CD4-positive, alpha-beta memory T cell (primary cell): Measurements from ENCODE around the gene CAPN10. TPM values are rescaled to one million over a fixed set of nuclear protein-coding genes. Genes with fewer than 3 reads are reported as not detected.

Experiments used
- CTCF ChIA-PET: fragments of 350-600 bp; sonication (Branson Sonifier 250); formaldehyde crosslinking; loops from one replicate; lab custom pipeline; 2021; ENCODE audit warnings: inconsistent platforms; ENCODE audit not compliant: partially characterized antibody; lab: Charles Lee
- POLR2A ChIA-PET: fragments of 350-600 bp; sonication (Branson Sonifier 250); formaldehyde crosslinking; loops from one replicate; lab custom pipeline; 2021; ENCODE audit not compliant: partially characterized antibody; lab: Charles Lee
- DNase-seq, 5 donors: peaks; one replicate each; pipeline versions ENCODE4 v3.0.0 to v3.0.0-alpha.2; 2020 to 2022; ENCODE audit warnings: mixed read lengths in 1 of 5
- H3K27ac ChIP-seq: one replicate; pipeline ENCODE4 v1.7.0; 2013; ENCODE audit warnings: low read depth, low read length
- H3K27me3 ChIP-seq: 2 replicates; pipeline ENCODE4 v1.7.0; 2013; ENCODE audit warnings: mild to moderate bottlenecking, low read length, moderate library complexity; ENCODE audit not compliant: insufficient read depth
- H3K36me3 ChIP-seq: 2 replicates; pipeline ENCODE4 v1.7.0; 2013; ENCODE audit warnings: mild to moderate bottlenecking, low read length, moderate library complexity; ENCODE audit not compliant: insufficient read depth
- H3K4me1 ChIP-seq: 2 replicates; pipeline ENCODE4 v1.7.0; 2013; ENCODE audit warnings: mild to moderate bottlenecking, low read length, moderate library complexity; ENCODE audit not compliant: insufficient read depth
- H3K4me3 ChIP-seq, 2 donors: one replicate each; pipeline ENCODE4 v1.7.0; 2013; ENCODE audit warnings: low read length in 2 of 2, mild to moderate bottlenecking in 1 of 2
- H3K9me3 ChIP-seq, 2 donors: one replicate each; pipeline ENCODE4 v1.7.0; 2013; ENCODE audit warnings: low read length in 2 of 2, control low read depth in 1 of 2; ENCODE audit not compliant: control insufficient read depth in 1 of 2
- H3K27ac Mint-ChIP-seq, 7 donors: one replicate each; pipeline ENCODE4 v1.8.0; 2020 to 2021; ENCODE audit warnings: mixed read lengths in 7 of 7, mild to moderate bottlenecking in 6 of 7, inconsistent platforms in 3 of 7, moderate library complexity in 3 of 7
- H3K27me3 Mint-ChIP-seq, 2 donors: one replicate each; pipeline ENCODE4 v1.8.0; 2020 to 2021; ENCODE audit warnings: mixed read lengths in 2 of 2
- H3K36me3 Mint-ChIP-seq, 2 donors: one replicate each; pipeline ENCODE4 v1.8.0; 2020 to 2021; ENCODE audit warnings: mixed read lengths in 2 of 2, inconsistent platforms in 1 of 2, mild to moderate bottlenecking in 1 of 2
- H3K4me1 Mint-ChIP-seq, 4 donors: one replicate each; pipeline ENCODE4 v1.8.0; 2020 to 2021; ENCODE audit warnings: mixed read lengths in 4 of 4, mild to moderate bottlenecking in 1 of 4
- H3K4me3 Mint-ChIP-seq, 8 donors: one replicate each; pipeline ENCODE4 v1.8.0; 2020 to 2021; ENCODE audit warnings: mixed read lengths in 8 of 8, mild to moderate bottlenecking in 7 of 8, moderate library complexity in 6 of 8, inconsistent platforms in 3 of 8
- H3K9me3 Mint-ChIP-seq, 8 donors: one replicate each; pipeline ENCODE4 v1.8.0; 2020 to 2021; ENCODE audit warnings: mixed read lengths in 8 of 8, mild to moderate bottlenecking in 5 of 8, inconsistent platforms in 3 of 8, moderate library complexity in 1 of 8
- intact Hi-C: fragments of 100-400 bp; cut with micrococcal nuclease; formaldehyde crosslinking; loops from one replicate; pipeline ENCODE4 v1.15.1; 2023
- polyA plus RNA-seq, 2 donors: library from polyadenylated mRNA; unstranded; fragments of 300-500 nt; fragmentation: Illumina TruSeq; gene quantifications; one replicate each; pipeline ENCODE4 v1.2.3, GENCODE V29; 2021
- total RNA-seq, 2 experiments: library from RNA; stranded (reverse); gene quantifications; one replicate each; pipeline ENCODE4 v1.2.3, GENCODE V29; 2021

Gene CAPN10
- total and polyA plus RNA-seq, 4 experiments from 2014 or later = 9.9 to 83.0 (median 49.7) TPM

DNA sequence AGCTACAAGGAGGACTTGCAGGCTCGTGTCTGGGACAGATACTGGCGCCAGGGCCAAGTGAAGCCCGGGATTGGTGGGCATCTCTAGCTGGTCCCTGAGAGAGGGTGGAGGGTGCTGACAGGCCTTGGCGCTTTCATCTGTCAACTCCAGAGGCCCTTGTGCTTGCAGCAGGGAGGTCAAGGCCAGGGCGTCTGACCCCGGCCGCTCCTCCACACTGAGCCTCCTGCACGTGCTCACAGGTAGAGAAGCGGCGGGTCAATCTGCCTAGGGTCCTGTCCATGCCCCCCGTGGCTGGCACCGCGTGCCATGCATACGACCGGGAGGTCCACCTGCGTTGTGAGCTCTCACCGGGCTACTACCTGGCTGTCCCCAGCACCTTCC lies 9.5 kb downstream of the CAPN10 start:
- intact Hi-C loops = no loop called here
- H3K4me1 Mint-ChIP-seq = peaks cover 0 to 4% (median under 1%) of the 10 kb centered on the region in 4 donors
- no peaks in the 10 kb centered on the region for H3K9me3 ChIP-seq
- H3K9me3 Mint-ChIP-seq = no peaks in the 10 kb centered on the region
- H3K27ac Mint-ChIP-seq = peak overlapping the region in 1 of 7 donors; percentile 65
- ChIA-PET POLR2A (no interaction called here), CTCF (no interaction called here)
- H3K27me3 ChIP-seq = no peaks in the 10 kb centered on the region
- DNase-seq = no peak
- no peaks in the 10 kb centered on the region for H3K4me1 ChIP-seq
- H3K27me3 Mint-ChIP-seq = no peaks in the 10 kb centered on the region
- peaks cover 31% of the 10 kb centered on the region for H3K36me3 ChIP-seq
- no peak overlapping the region for H3K27ac ChIP-seq
- H3K36me3 Mint-ChIP-seq = peaks cover 0 to 30% of the 10 kb centered on the region in 2 donors
- no peak overlapping the region for H3K4me3 ChIP-seq
- H3K4me3 Mint-ChIP-seq = no peak overlapping the region

DNA sequence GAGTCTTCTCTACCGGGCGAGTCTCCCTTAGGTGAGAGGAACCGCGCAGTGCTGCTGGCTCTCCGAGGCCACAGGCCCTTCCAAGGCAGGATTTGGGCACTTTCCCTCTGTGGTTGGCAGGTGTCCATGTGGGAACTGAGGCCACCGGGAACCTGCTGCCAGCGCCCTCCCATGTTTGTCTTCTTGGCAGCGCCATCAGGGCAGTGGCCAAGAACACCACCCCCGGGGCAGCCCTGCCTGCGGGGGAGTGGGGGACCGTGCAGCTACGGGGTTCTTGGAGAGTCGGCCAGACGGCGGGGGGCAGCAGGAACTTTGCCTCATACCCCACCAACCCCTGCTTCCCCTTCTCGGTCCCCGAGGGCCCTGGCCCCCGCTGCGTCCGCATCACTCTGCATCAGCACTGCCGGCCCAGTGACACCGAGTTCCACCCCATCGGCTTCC lies 10.0 kb downstream of the CAPN10 start:
- no peaks in the 10 kb centered on the region for H3K27me3 ChIP-seq
- POLR2A ChIA-PET = no interaction called here
- Mint-ChIP-seq H3K36me3 (peaks cover 0 to 27% of the 10 kb centered on the region in 2 donors), H3K27ac (no peak overlapping the region), H3K9me3 (no peaks in the 10 kb centered on the region), H3K4me3 (no peak overlapping the region), H3K4me1 (peaks cover 0 to 3% (median under 1%) of the 10 kb centered on the region in 4 donors), H3K27me3 (no peaks in the 10 kb centered on the region)
- H3K36me3 ChIP-seq = peaks cover 27% of the 10 kb centered on the region
- intact Hi-C loops = no loop called here
- no peak overlapping the region for H3K4me3 ChIP-seq
- no peaks in the 10 kb centered on the region for H3K9me3 ChIP-seq
- CTCF ChIA-PET = interaction anchor here (1.0 kb wide), 1 partner anchor 9 kb away, joined by 3 read pairs; no protein-coding TSS in a partner anchor
- no peak overlapping the region for H3K27ac ChIP-seq
- H3K4me1 ChIP-seq = no peaks in the 10 kb centered on the region
- DNase-seq = no peak

DNA sequence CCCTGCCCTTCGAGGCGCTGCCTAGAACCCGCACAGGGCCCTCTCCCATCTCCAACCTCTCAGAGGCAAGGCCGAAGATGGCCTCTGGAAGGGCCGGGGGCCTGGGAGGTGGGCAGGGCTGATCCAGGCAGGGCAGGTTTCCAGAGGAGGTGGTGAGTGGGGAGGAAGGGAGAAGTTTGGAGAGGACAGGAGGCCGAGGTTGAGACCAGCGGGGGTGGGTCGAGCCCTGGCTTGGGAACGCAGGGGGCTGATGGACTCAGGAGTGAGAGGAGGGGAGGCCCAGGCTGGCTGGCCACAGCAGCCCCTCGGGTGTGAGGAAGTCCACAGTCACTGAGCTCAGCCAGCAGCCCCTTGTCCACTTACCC lies 10.5 kb downstream of the CAPN10 start:
- POLR2A ChIA-PET = no interaction called here
- DNase-seq = no peak
- H3K4me1 Mint-ChIP-seq = peaks cover 0 to 2% (median under 1%) of the 10 kb centered on the region in 4 donors
- Histone ChIP-seq H3K9me3 (no peaks in the 10 kb centered on the region), H3K27me3 (no peaks in the 10 kb centered on the region), H3K36me3 (peaks cover 23% of the 10 kb centered on the region), H3K4me1 (no peaks in the 10 kb centered on the region), H3K27ac (no peak overlapping the region), H3K4me3 (no peak overlapping the region)
- H3K27ac Mint-ChIP-seq = no peak overlapping the region
- intact Hi-C loops = no loop called here
- CTCF ChIA-PET = interaction anchor here (1.0 kb wide), 1 partner anchor 9 kb away, joined by 3 read pairs; no protein-coding TSS in a partner anchor
- H3K4me3 Mint-ChIP-seq = no peak overlapping the region
- no peaks in the 10 kb centered on the region for H3K9me3 Mint-ChIP-seq
- H3K27me3 Mint-ChIP-seq = no peaks in the 10 kb centered on the region
- H3K36me3 Mint-ChIP-seq = peaks cover 0 to 27% of the 10 kb centered on the region in 2 donors

DNA sequence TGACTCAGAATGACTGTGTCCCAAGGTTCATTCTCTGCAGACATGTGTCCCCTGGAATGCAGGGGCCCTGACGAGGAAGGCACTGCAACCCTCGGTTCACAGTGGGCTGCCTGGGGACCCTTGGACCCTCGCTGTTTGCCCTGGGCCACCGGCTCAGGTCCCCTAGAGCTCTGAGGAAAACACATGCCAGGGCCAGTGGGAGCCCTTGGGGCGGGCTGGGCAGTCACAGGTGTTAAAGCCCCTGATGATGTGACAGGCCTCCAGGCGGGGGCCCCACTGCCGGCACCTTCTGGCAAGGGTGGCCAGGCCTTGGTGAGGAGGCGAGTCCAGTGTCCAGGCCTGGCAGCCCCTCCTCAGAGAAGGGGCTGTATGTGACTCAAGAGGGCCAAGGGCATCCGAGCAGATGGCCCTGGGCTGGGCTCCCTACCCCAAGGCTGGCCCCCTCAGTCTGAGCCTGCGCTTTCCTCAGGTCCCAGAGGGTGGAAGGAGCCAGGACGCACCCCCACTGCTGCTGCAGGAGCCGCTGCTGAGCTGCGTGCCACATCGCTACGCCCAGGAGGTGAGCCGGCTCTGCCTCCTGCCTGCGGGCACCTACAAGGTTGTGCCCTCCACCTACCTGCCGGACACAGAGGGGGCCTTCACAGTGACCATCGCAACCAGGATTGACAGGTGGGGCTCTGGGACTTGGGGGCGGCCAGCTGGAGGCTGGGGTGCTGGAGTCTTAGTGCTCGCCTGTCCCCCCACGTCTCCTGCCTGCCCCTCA lies 11.1 kb downstream of the CAPN10 start:
- Mint-ChIP-seq H3K9me3 (no peaks in the 10 kb centered on the region), H3K4me1 (peaks cover 0 to under 1% (median under 1%) of the 10 kb centered on the region in 4 donors), H3K36me3 (peaks cover 0 to 23% of the 10 kb centered on the region in 2 donors), H3K4me3 (no peak overlapping the region), H3K27ac (no peak overlapping the region), H3K27me3 (no peaks in the 10 kb centered on the region)
- H3K4me3 ChIP-seq = no peak overlapping the region
- ChIA-PET CTCF (interaction anchor here (1.0 kb wide), 1 partner anchor 8 kb away, joined by 3 read pairs; no protein-coding TSS in a partner anchor), POLR2A (no interaction called here)
- no peaks in the 10 kb centered on the region for H3K4me1 ChIP-seq
- H3K27me3 ChIP-seq = no peaks in the 10 kb centered on the region
- intact Hi-C loops = no loop called here
- DNase-seq = no peak
- no peaks in the 10 kb centered on the region for H3K9me3 ChIP-seq
- peaks cover 18% of the 10 kb centered on the region for H3K36me3 ChIP-seq
- H3K27ac ChIP-seq = no peak overlapping the region

DNA sequence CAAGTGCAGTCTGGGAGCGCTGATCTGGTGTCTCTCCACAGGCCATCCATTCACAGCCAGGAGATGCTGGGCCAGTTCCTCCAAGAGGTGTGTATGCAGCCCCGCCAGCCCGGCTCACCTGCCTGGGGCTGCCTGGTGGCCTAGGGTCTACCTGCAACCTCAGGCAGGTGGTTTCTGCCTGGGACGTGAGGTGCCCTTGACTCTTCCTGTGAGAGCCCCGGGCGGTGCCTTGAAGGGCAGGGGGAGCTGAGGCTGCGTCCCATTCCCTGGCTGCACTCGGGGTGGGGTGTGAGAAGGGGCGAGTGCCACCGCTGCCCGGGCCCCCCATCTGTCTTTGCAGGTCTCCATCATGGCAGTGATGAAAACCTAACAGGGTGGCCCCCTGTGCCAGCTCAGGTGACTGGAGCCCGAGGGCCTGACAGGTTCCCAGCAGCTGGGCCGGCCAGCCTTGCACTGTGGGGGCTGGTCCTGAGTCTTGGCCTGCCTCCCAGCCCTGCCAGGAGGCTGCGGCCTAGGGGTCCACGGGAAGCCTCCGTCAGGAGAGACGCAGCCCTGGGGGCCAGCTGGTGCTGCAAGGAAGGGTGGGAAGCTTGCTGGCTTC lies 11.9 kb downstream of the CAPN10 start:
- H3K4me3 Mint-ChIP-seq = no peak overlapping the region
- H3K27ac Mint-ChIP-seq = peak overlapping the region in 1 of 7 donors; percentile 10
- H3K9me3 Mint-ChIP-seq = no peaks in the 10 kb centered on the region
- no peak overlapping the region for H3K4me3 ChIP-seq
- intact Hi-C loops = no loop called here
- DNase-seq = no peak
- H3K4me1 ChIP-seq = no peaks in the 10 kb centered on the region
- peaks cover 0 to 22% of the 10 kb centered on the region in 2 donors for H3K36me3 Mint-ChIP-seq
- no peaks in the 10 kb centered on the region for H3K27me3 Mint-ChIP-seq
- POLR2A ChIA-PET = no interaction called here
- no peaks in the 10 kb centered on the region for H3K27me3 ChIP-seq
- peaks cover 11% of the 10 kb centered on the region for H3K36me3 ChIP-seq
- H3K4me1 Mint-ChIP-seq = no peaks in the 10 kb centered on the region
- no peaks in the 10 kb centered on the region for H3K9me3 ChIP-seq
- CTCF ChIA-PET = no interaction called here
- no peak overlapping the region for H3K27ac ChIP-seq

DNA sequence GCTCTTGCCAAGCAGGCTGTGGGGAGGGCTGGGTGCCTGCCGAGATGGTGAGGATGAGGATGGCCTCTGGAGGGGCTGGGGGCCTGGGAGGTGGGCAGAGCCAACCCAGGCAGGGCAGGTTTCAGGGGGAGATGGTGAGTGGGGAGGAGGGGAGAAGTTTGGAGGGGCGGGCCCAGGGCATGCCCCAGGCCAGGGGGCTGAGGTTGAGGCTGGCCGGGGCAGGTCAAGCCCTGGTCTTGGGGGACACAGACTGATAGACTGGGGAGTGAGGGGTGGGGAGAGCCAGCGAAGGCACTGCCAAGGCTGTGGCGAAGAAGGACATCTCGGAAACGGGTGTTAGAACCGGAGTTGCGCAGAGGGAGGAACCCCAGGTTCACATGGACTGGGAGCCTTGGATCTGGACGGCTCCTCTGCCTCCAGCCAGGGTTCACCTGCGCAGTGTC lies 12.6 kb downstream of the CAPN10 start:
- Histone ChIP-seq H3K27ac (no peak overlapping the region), H3K4me1 (no peaks in the 10 kb centered on the region), H3K4me3 (no peak overlapping the region), H3K36me3 (peaks cover 11% of the 10 kb centered on the region), H3K9me3 (no peaks in the 10 kb centered on the region), H3K27me3 (no peaks in the 10 kb centered on the region)
- no peaks in the 10 kb centered on the region for H3K9me3 Mint-ChIP-seq
- POLR2A ChIA-PET = interaction anchor here (1.5 kb wide), 1 partner anchor 11 kb away, joined by 3 read pairs; no protein-coding TSS in a partner anchor
- CTCF ChIA-PET = no interaction called here
- no peaks in the 10 kb centered on the region for H3K27me3 Mint-ChIP-seq
- intact Hi-C loops = no loop called here
- DNase-seq = no peak
- H3K36me3 Mint-ChIP-seq = peaks cover 0 to 23% of the 10 kb centered on the region in 2 donors
- peak overlapping the region in 2 of 7 donors; percentile 29 to 38 for H3K27ac Mint-ChIP-seq
- H3K4me3 Mint-ChIP-seq = no peak overlapping the region
- no peaks in the 10 kb centered on the region for H3K4me1 Mint-ChIP-seq

DNA sequence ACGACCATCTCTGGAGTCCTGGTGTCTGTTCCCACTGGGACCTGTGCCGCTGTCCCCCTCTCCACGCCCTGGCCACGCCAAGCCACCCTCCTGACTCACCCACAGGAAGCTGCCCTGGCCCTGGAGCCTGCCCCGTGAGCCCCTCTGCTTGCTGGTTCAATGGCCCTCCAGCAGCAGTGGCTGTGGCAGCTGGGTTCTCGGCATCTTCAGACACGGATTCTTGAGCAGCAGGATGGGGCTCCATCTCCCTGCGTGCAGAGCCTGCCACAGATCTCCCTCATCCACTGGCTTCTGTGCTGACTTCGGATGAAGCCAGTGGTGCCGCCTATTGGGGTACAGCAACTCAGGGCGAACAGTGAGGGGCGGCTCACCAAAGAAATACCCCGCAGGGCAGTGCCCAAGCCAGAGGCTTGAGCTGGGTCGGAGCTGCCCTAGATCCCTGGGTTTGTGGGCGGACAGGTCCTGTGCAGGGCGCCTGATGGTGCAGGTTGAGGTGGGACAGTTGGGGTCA lies 14.0 kb downstream of the CAPN10 start:
- ChIA-PET POLR2A (interaction anchor here (1.5 kb wide), 2 partner anchors 12 to 14 kb away, joined by 3 to 4 read pairs; partner anchors contain the start of gene CAPN10), CTCF (no interaction called here)
- H3K27ac Mint-ChIP-seq = peak overlapping the region in 1 of 7 donors; percentile 19
- Histone ChIP-seq H3K36me3 (peaks cover 11% of the 10 kb centered on the region), H3K4me3 (no peak overlapping the region), H3K9me3 (no peaks in the 10 kb centered on the region), H3K27me3 (no peaks in the 10 kb centered on the region), H3K4me1 (no peaks in the 10 kb centered on the region), H3K27ac (no peak overlapping the region)
- no peak overlapping the region for H3K4me3 Mint-ChIP-seq
- no peak for DNase-seq
- peaks cover 0 to 23% of the 10 kb centered on the region in 2 donors for H3K36me3 Mint-ChIP-seq
- no peaks in the 10 kb centered on the region for H3K27me3 Mint-ChIP-seq
- intact Hi-C loops = no loop called here
- no peaks in the 10 kb centered on the region for H3K9me3 Mint-ChIP-seq
- no peaks in the 10 kb centered on the region for H3K4me1 Mint-ChIP-seq
